Fibroblast of lung (primary cell): ENCODE data around the gene AATK. TPM values are rescaled to one million over a fixed set of nuclear protein-coding genes. Genes with fewer than 3 reads are reported as not detected.

Experiments
- DNase-seq, 2 donors: peaks; one replicate each; pipeline versions ENCODE4 v3.0.0 to v3.0.0-alpha.2; 2010; ENCODE audit warnings: low read depth in 2 of 2
- H2AFZ ChIP-seq: 2 replicates; pipeline ENCODE4 v1.5.1; 2012; ENCODE audit warnings: low read length, control low read depth, inconsistent platforms
- H3K27ac ChIP-seq: 2 replicates; pipeline ENCODE4 v1.5.1; 2011; ENCODE audit warnings: low read length, control low read depth; ENCODE audit not compliant: insufficient read depth
- H3K27me3 ChIP-seq: 2 replicates; pipeline ENCODE4 v1.5.1; 2011; ENCODE audit warnings: mild to moderate bottlenecking, low read length; ENCODE audit not compliant: control insufficient read depth, insufficient read depth
- H3K36me3 ChIP-seq: 2 replicates; pipeline ENCODE4 v1.5.1; 2011; ENCODE audit warnings: low read length; ENCODE audit not compliant: control insufficient read depth, insufficient read depth
- H3K4me1 ChIP-seq: 2 replicates; pipeline ENCODE4 v1.5.1; 2011; ENCODE audit warnings: low read length; ENCODE audit not compliant: control insufficient read depth, insufficient read depth; ENCODE audit errors: extremely low read depth
- H3K4me2 ChIP-seq: 2 replicates; pipeline ENCODE4 v1.5.1; 2011; ENCODE audit warnings: low read length, control low read depth; ENCODE audit not compliant: insufficient read depth; ENCODE audit errors: extremely low read depth
- H3K4me3 ChIP-seq, 4 experiments: fragments of 200-600 bp in 1 of 4; sonication (generic) in 1 of 4; replicated peaks in 1 of 4; 2 replicates each; pipeline ENCODE4 v1.5.1; 2011 to 2016; ENCODE audit warnings: low read length in 4 of 4, low read depth in 3 of 4, mild to moderate bottlenecking in 3 of 4, control low read depth in 2 of 4, inconsistent platforms in 1 of 4, mixed read lengths in 1 of 4; ENCODE audit not compliant: insufficient read depth in 1 of 4; ENCODE audit errors: control extremely low read depth in 1 of 4
- H3K79me2 ChIP-seq: 2 replicates; pipeline ENCODE4 v1.5.1; 2012; ENCODE audit warnings: mild to moderate bottlenecking, low read length, inconsistent platforms; ENCODE audit not compliant: control insufficient read depth, insufficient read depth
- H3K9ac ChIP-seq: 2 replicates; pipeline ENCODE4 v1.5.1; 2011; ENCODE audit warnings: mild to moderate bottlenecking, low read length, control low read depth; ENCODE audit not compliant: insufficient read depth
- H3K9me3 ChIP-seq: 2 replicates; pipeline ENCODE4 v1.5.1; 2012; ENCODE audit warnings: low read depth, low read length; ENCODE audit not compliant: control insufficient read depth, insufficient read depth
- H4K20me1 ChIP-seq: 2 replicates; pipeline ENCODE4 v1.5.1; 2011; ENCODE audit warnings: low read length; ENCODE audit not compliant: control insufficient read depth, insufficient read depth; ENCODE audit errors: extremely low read depth
- CTCF ChIP-seq, 2 donors: IDR thresholded peaks in 1 of 2; conservative IDR thresholded peaks in 1 of 2; 1 replicate in 1 of 2; 2 replicates in 1 of 2; pipeline ENCODE4 v1.5.1; 2011 to 2012; ENCODE audit warnings: low read length in 2 of 2, control low read depth in 1 of 2, inconsistent platforms in 1 of 2, low read depth in 1 of 2, mild to moderate bottlenecking in 1 of 2
- EZH2 ChIP-seq: IDR thresholded peaks from 2 replicates; pipeline ENCODE4 v1.5.1; 2012; ENCODE audit warnings: low read length, control low read depth, mild to moderate bottlenecking; ENCODE audit errors: missing control alignments
- polyA plus RNA-seq, 2 donors: library from polyadenylated mRNA; depleted of rRNA in 1 of 2; stranded (reverse) in 1 of 2; unstranded in 1 of 2; fragments of >200 nt; gene quantifications; 2 replicates each; pipeline ENCODE4 v1.2.1, GENCODE V29; 2011 to 2012; ENCODE audit warnings: missing spikeins in 1 of 2
- total RNA-seq: library from RNA; depleted of rRNA; stranded (reverse); fragments of >200 nt; gene quantifications from 2 replicates; pipeline ENCODE4 v1.2.1, GENCODE V29; 2014

AATK gene
- total and polyA plus RNA-seq, 2 donors (not counting 1 experiment from before 2014, with no cell fraction given), result 0.16 to 0.50 TPM

- Histone ChIP-seq H3K27me3 (no peaks in the 10 kb centered on the region), H3K4me2 (no peak overlapping the region), H3K4me3 (no peak overlapping the region), H3K27ac (no peak overlapping the region), H3K4me1 (no peaks in the 10 kb centered on the region), H2AFZ (no peak overlapping the region), H3K79me2 (no peaks in the 10 kb centered on the region), H4K20me1 (no peaks in the 10 kb centered on the region), H3K9me3 (no peaks in the 10 kb centered on the region), H3K36me3 (no peaks in the 10 kb centered on the region), H3K9ac (no peak overlapping the region)
- no peak for TF ChIP-seq CTCF (conservative IDR thresholded peaks at IDR 0.05 in 1 of 2, IDR thresholded peaks at IDR 0.05 in 1 of 2; ENCODE audit: low read depth in 1 of 2, low read length in 2 of 2)
- no peak for TF ChIP-seq EZH2
- no peak for DNase-seq
Observed at GRCh38 chr17:81076141-81076679, 89.8 kb downstream of the AATK start.

GRCh38 chr17:81075307-81075706 lies 90.7 kb downstream of the AATK start:
- no peak overlapping the region for H3K4me3 ChIP-seq
- H3K4me1 ChIP-seq, result no peaks in the 10 kb centered on the region
- H3K27me3 ChIP-seq, result no peaks in the 10 kb centered on the region
- H4K20me1 ChIP-seq, result no peaks in the 10 kb centered on the region
- no peak overlapping the region for H3K27ac ChIP-seq
- no peaks in the 10 kb centered on the region for H3K36me3 ChIP-seq
- H3K4me2 ChIP-seq, result no peak overlapping the region
- no peak overlapping the region for H3K9ac ChIP-seq
- TF ChIP-seq CTCF (conservative IDR thresholded peaks at IDR 0.05 in 1 of 2, IDR thresholded peaks at IDR 0.05 in 1 of 2; ENCODE audit: low read depth in 1 of 2, low read length in 2 of 2), result no peak
- TF ChIP-seq EZH2, result no peak
- no peak overlapping the region for H2AFZ ChIP-seq
- H3K79me2 ChIP-seq, result no peaks in the 10 kb centered on the region
- DNase-seq, result no peak
- no peaks in the 10 kb centered on the region for H3K9me3 ChIP-seq

GRCh38 chr17:81074875-81075274 lies 91.1 kb downstream of the AATK start:
- no peak for DNase-seq
- Histone ChIP-seq H3K4me1 (no peaks in the 10 kb centered on the region), H3K4me3 (no peak overlapping the region), H4K20me1 (no peaks in the 10 kb centered on the region), H3K27ac (no peak overlapping the region), H3K4me2 (no peak overlapping the region), H3K9ac (no peak overlapping the region), H3K9me3 (no peaks in the 10 kb centered on the region), H3K27me3 (no peaks in the 10 kb centered on the region), H2AFZ (no peak overlapping the region), H3K79me2 (no peaks in the 10 kb centered on the region), H3K36me3 (no peaks in the 10 kb centered on the region)
- TF ChIP-seq CTCF (conservative IDR thresholded peaks at IDR 0.05 in 1 of 2, IDR thresholded peaks at IDR 0.05 in 1 of 2; ENCODE audit: low read depth in 1 of 2, low read length in 2 of 2), result no peak
- TF ChIP-seq EZH2, result no peak
